H1 (cell line): Measurements from ENCODE around the gene ITLN1. TPM values are rescaled to one million over a fixed set of nuclear protein-coding genes. Genes with fewer than 3 reads are reported as not detected.

ENCODE experiments used
- CTCF ChIA-PET: fragments of 300-600 bp; sonication (Branson Sonifier 250); formaldehyde crosslinking; loops from one replicate; lab custom pipeline; 2021; ENCODE audit not compliant: partially characterized antibody; lab: Charles Lee
- POLR2A ChIA-PET: fragments of 300-600 bp; sonication (Branson Sonifier 250); formaldehyde crosslinking; loops from one replicate; lab custom pipeline; 2021; ENCODE audit warnings: inconsistent platforms; ENCODE audit not compliant: partially characterized antibody; lab: Charles Lee
- DNase-seq, 2 experiments: peaks; one replicate each; pipeline versions ENCODE4 v3.0.0 to v3.0.0-alpha.2; 2010 to 2022; ENCODE audit warnings: low spot score in 2 of 2, low read depth in 1 of 2, mixed read lengths in 1 of 2
- FAIRE-seq: peaks from 2 replicates; lab custom pipeline; 2011; peaks lifted over from hg19 to GRCh38; lab: Jason Lieb, UNC
- H2AFZ ChIP-seq: 2 replicates; pipeline ENCODE4 v1.8.1; 2012; ENCODE audit warnings: low read length, inconsistent platforms
- H2AK5ac ChIP-seq: 2 replicates; pipeline ENCODE4 v1.6.1; 2013; ENCODE audit warnings: low read depth, low read length
- H2BK120ac ChIP-seq: replicated peaks from 2 replicates; pipeline ENCODE3; 2013; ENCODE audit warnings: low read depth, low read length, inconsistent platforms
- H2BK12ac ChIP-seq: 2 replicates; pipeline ENCODE4 v1.6.1; 2013; ENCODE audit warnings: low read depth, low read length
- H2BK15ac ChIP-seq: 2 replicates; pipeline ENCODE4 v1.6.1; 2013; ENCODE audit warnings: low read length
- H2BK20ac ChIP-seq: 2 replicates; pipeline ENCODE4 v1.6.1; 2013; ENCODE audit warnings: low read length
- H2BK5ac ChIP-seq: 2 replicates; pipeline ENCODE4 v1.6.1; 2013; ENCODE audit warnings: low read depth, low read length
- H3K14ac ChIP-seq: 2 replicates; pipeline ENCODE4 v1.6.1; 2013; ENCODE audit warnings: inconsistent platforms; ENCODE audit not compliant: insufficient read length
- H3K18ac ChIP-seq: 2 replicates; pipeline ENCODE4 v1.6.1; 2013; ENCODE audit warnings: low read length; ENCODE audit errors: extremely low read depth
- H3K23ac ChIP-seq: 2 replicates; pipeline ENCODE4 v1.6.1; 2013; ENCODE audit warnings: inconsistent platforms; ENCODE audit not compliant: insufficient read length
- H3K23me2 ChIP-seq: 2 replicates; pipeline ENCODE4 v1.6.1; 2013; ENCODE audit warnings: low read depth, low read length
- H3K27ac ChIP-seq: 2 replicates; pipeline ENCODE4 v1.6.1; 2011; ENCODE audit warnings: low read depth, low read length, inconsistent platforms
- H3K27me3 ChIP-seq, 4 experiments: replicated peaks in 1 of 4; 1 replicate in 1 of 4; 2 replicates in 3 of 4; pipeline versions ENCODE4 v1.6.1 to v1.8.1; 2011 to 2013; ENCODE audit warnings: low read length in 3 of 4, mild to moderate bottlenecking in 3 of 4, inconsistent platforms in 2 of 4, mixed read lengths in 2 of 4, moderate library complexity in 1 of 4; ENCODE audit not compliant: control insufficient read depth in 3 of 4, insufficient read depth in 3 of 4; ENCODE audit errors: extremely low read depth in 1 of 4
- H3K36me3 ChIP-seq, 4 experiments: 2 replicates each; pipeline versions ENCODE4 v1.6.1 to v1.8.1; 2011 to 2013; ENCODE audit warnings: mild to moderate bottlenecking in 4 of 4, low read length in 3 of 4, moderate library complexity in 2 of 4, control low read depth in 1 of 4, inconsistent platforms in 1 of 4; ENCODE audit not compliant: insufficient read depth in 4 of 4, control insufficient read depth in 2 of 4
- H3K4ac ChIP-seq: replicated peaks from 2 replicates; pipeline ENCODE3; 2013; ENCODE audit warnings: low read length, low read depth, mixed read lengths, inconsistent platforms; ENCODE audit not compliant: insufficient read length
- H3K4me1 ChIP-seq, 4 experiments: replicated peaks in 1 of 4; 1 replicate in 1 of 4; 2 replicates in 3 of 4; pipeline versions ENCODE4 v1.6.1 to v1.8.1; 2011 to 2013; ENCODE audit warnings: low read length in 3 of 4, inconsistent platforms in 2 of 4, mixed read lengths in 1 of 4; ENCODE audit not compliant: insufficient read depth in 4 of 4, control insufficient read depth in 3 of 4
- H3K4me2 ChIP-seq, 2 experiments: 2 replicates each; pipeline versions ENCODE4 v1.6.1 to v1.8.1; 2011 to 2013; ENCODE audit warnings: low read depth in 2 of 2, low read length in 2 of 2, control low read depth in 1 of 2, inconsistent platforms in 1 of 2, mild to moderate bottlenecking in 1 of 2; ENCODE audit not compliant: insufficient read depth in 1 of 2
- H3K4me3 ChIP-seq, 4 experiments: fragments of 200-600, 300-600 bp in 1 of 4; sonication (generic), shearing (Covaris generic), sonication (Bioruptor Twin) in 1 of 4; 2 replicates each; pipeline versions ENCODE4 v1.5.1 to v1.8.1; 2011 to 2016; ENCODE audit warnings: low read length in 4 of 4, low read depth in 3 of 4, control low read depth in 2 of 4, inconsistent platforms in 2 of 4, mild to moderate bottlenecking in 2 of 4, mixed read lengths in 1 of 4, moderate library complexity in 1 of 4; ENCODE audit not compliant: insufficient read depth in 2 of 4; ENCODE audit errors: extremely low read depth in 1 of 4
- H3K56ac ChIP-seq: replicated peaks from 2 replicates; pipeline ENCODE3; 2013; ENCODE audit warnings: low read depth, mild to moderate bottlenecking, mixed read lengths, low read length, inconsistent platforms; ENCODE audit not compliant: insufficient read length
- H3K79me1 ChIP-seq: 2 replicates; pipeline ENCODE4 v1.6.1; 2013; ENCODE audit warnings: low read depth, low read length, control low read depth
- H3K79me2 ChIP-seq, 2 experiments: 2 replicates each; pipeline versions ENCODE4 v1.6.1 to v1.8.1; 2012 to 2013; ENCODE audit warnings: low read length in 2 of 2, mild to moderate bottlenecking in 2 of 2, inconsistent platforms in 1 of 2; ENCODE audit not compliant: insufficient read depth in 2 of 2, control insufficient read depth in 1 of 2
- H3K9ac ChIP-seq, 4 experiments: replicated peaks in 1 of 4; 1 replicate in 1 of 4; 2 replicates in 3 of 4; pipeline versions ENCODE4 v1.6.1 to v1.8.1; 2011 to 2013; ENCODE audit warnings: low read depth in 3 of 4, low read length in 3 of 4, control low read depth in 2 of 4, mild to moderate bottlenecking in 2 of 4, moderate library complexity in 2 of 4, inconsistent platforms in 1 of 4; ENCODE audit errors: extremely low read depth in 1 of 4
- H3K9me3 ChIP-seq, 2 experiments: 2 replicates each; pipeline versions ENCODE4 v1.6.1 to v1.8.1; 2012 to 2013; ENCODE audit warnings: mild to moderate bottlenecking in 2 of 2, moderate library complexity in 2 of 2, control low read depth in 1 of 2, inconsistent platforms in 1 of 2, low read depth in 1 of 2, low read length in 1 of 2, mixed read lengths in 1 of 2; ENCODE audit not compliant: insufficient read depth in 2 of 2
- H4K20me1 ChIP-seq, 2 experiments: replicated peaks in 1 of 2; 2 replicates each; pipeline versions ENCODE3 to v1.8.1; 2011 to 2013; ENCODE audit warnings: inconsistent platforms in 2 of 2, low read length in 2 of 2, mild to moderate bottlenecking in 1 of 2; ENCODE audit not compliant: insufficient read depth in 2 of 2, control insufficient read depth in 1 of 2
- H4K5ac ChIP-seq: 2 replicates; pipeline ENCODE4 v1.6.1; 2013; ENCODE audit warnings: low read length, low read depth, mixed read lengths, inconsistent platforms; ENCODE audit not compliant: insufficient read length
- H4K8ac ChIP-seq: 2 replicates; pipeline ENCODE4 v1.8.0; 2013; ENCODE audit warnings: mild to moderate bottlenecking, moderate library complexity, low read length, inconsistent platforms; ENCODE audit not compliant: insufficient read depth; ENCODE audit errors: extremely low read depth
- H4K91ac ChIP-seq: replicated peaks from 2 replicates; pipeline ENCODE3; 2013; ENCODE audit warnings: low read length, mixed read lengths, inconsistent platforms; ENCODE audit not compliant: insufficient read length
- ATF3 ChIP-seq: IDR thresholded peaks from 2 replicates; pipeline ENCODE4 v1.6.1; 2011; ENCODE audit warnings: low read depth, mild to moderate bottlenecking, low read length; ENCODE audit not compliant: insufficient read depth
- HDAC2 ChIP-seq, 2 experiments: fragments of 300-600 bp in 1 of 2; sonication (generic) in 1 of 2; IDR thresholded peaks; 2 replicates each; pipeline ENCODE4 v1.6.1; 2011 to 2012; ENCODE audit warnings: low read depth in 2 of 2, low read length in 2 of 2, mild to moderate bottlenecking in 2 of 2, moderate library complexity in 2 of 2, borderline replicate concordance in 1 of 2, inconsistent platforms in 1 of 2
- JUN ChIP-seq: IDR thresholded peaks from 2 replicates; pipeline ENCODE4 v1.6.1; 2011; ENCODE audit warnings: low read depth, mild to moderate bottlenecking, improper control_type of control experiment, low read length
- KDM1A ChIP-seq: fragments of 200-600, 300-600 bp; sonication (generic); IDR thresholded peaks from 2 replicates; pipeline ENCODE4 v1.7.1; 2016; ENCODE audit warnings: mild to moderate bottlenecking, low read length, borderline replicate concordance
- KDM5A ChIP-seq: fragments of 200-600 bp; IDR thresholded peaks from 2 replicates; pipeline ENCODE4 v1.7.1; 2012; ENCODE audit warnings: mild to moderate bottlenecking, low read length, inconsistent platforms, mixed read lengths
- MAX ChIP-seq: IDR thresholded peaks from 2 replicates; pipeline ENCODE4 v1.6.1; 2012; ENCODE audit warnings: inconsistent platforms
- NRF1 ChIP-seq: IDR thresholded peaks from 2 replicates; pipeline ENCODE4 v1.6.1; 2011; ENCODE audit warnings: mild to moderate bottlenecking, low read depth, low read length, improper control_type of control experiment
- SIN3A ChIP-seq, 2 experiments: IDR thresholded peaks in 1 of 2; conservative IDR thresholded peaks in 1 of 2; 2 replicates each; pipeline ENCODE4 v1.6.1; 2011 to 2012; ENCODE audit warnings: low read length in 2 of 2, improper control_type of control experiment in 1 of 2, low read depth in 1 of 2, mild to moderate bottlenecking in 1 of 2
- TAF1 ChIP-seq: IDR thresholded peaks from 2 replicates; pipeline ENCODE4 v1.6.1; 2011; ENCODE audit warnings: mild to moderate bottlenecking, low read depth, low read length
- TEAD4 ChIP-seq: IDR thresholded peaks from 2 replicates; pipeline ENCODE4 v1.6.1; 2012; ENCODE audit warnings: low read depth, low read length, inconsistent platforms, mixed read lengths
- USF2 ChIP-seq: IDR thresholded peaks from 2 replicates; pipeline ENCODE4 v1.6.1; 2011; ENCODE audit warnings: low read length, improper control_type of control experiment
- WGBS, 2 experiments: shearing (Covaris generic) in 1 of 2; methylation state at CpG; one replicate each; pipeline versions ENCODE4 v1.1.6 to v1.1.7; 2013 to 2015; ENCODE audit warnings: low lambda C conversion rate in 2 of 2, mixed read lengths in 2 of 2, inconsistent platforms in 1 of 2, low coverage in 1 of 2, missing lambda C conversion rate in 1 of 2; ENCODE audit not compliant: insufficient replicate concordance in 2 of 2, insufficient coverage in 1 of 2, insufficient read length in 1 of 2; ENCODE audit errors: extremely low coverage in 1 of 2, missing lambda C conversion rate in 1 of 2; 5-methylcytosine and 5-hydroxymethylcytosine counted together
- polyA plus RNA-seq, 7 experiments: library from polyadenylated mRNA; depleted of rRNA in 3 of 7; stranded (reverse) in 5 of 7; unstranded in 2 of 7; fragments of >200 nt in 5 of 7; fragments of 200-250 nt in 2 of 7; gene quantifications; 1 replicate in 5 of 7; 2 replicates in 1 of 7; 4 replicates in 1 of 7; pipeline versions ENCODE4 v1.2.1 to v1.2.3, GENCODE V29; 2011 to 2013; ENCODE audit warnings: missing spikeins in 2 of 7, mixed read lengths in 2 of 7
- total RNA-seq: library from RNA; stranded (reverse); fragmentation: NEBNext Ultra II Directional; extraction: Animal tissue kit (Norgen Biotek cat#: 25700); gene quantifications from 2 replicates; pipeline ENCODE4 v1.2.1, GENCODE V29; 2021

The ITLN1 gene
- total and polyA plus RNA-seq, 2 of the 8 experiments (the other 6 are each of a cell fraction or from before 2014, with no cell fraction given): not detected

- Histone ChIP-seq H2AFZ (no peak overlapping the region), H3K4me3 (no peak overlapping the region)
- FAIRE-seq: no peak
- TF ChIP-seq HDAC2 (IDR thresholded peaks at IDR 0.05; ENCODE audit: borderline replicate concordance in 1 of 2, low read depth in 2 of 2, low read length in 2 of 2) (no peak), JUN (no peak), USF2 (no peak), NRF1 (no peak), TAF1 (no peak), KDM1A (no peak), SIN3A (conservative IDR thresholded peaks at IDR 0.05 in 1 of 2, IDR thresholded peaks at IDR 0.05 in 1 of 2; ENCODE audit: low read depth in 1 of 2, low read length in 2 of 2) (no peak), MAX (no peak), ATF3 (no peak), TEAD4 (no peak), KDM5A (no peak)
Measured at GRCh38 chr1:160835751-160836150, 49.2 kb downstream of the ITLN1 start.

More at GRCh38 chr1:160835751-160836150, 49.2 kb downstream of the ITLN1 start:
- no peak overlapping the region for H4K91ac ChIP-seq
- H3K23ac ChIP-seq: no peak overlapping the region
- H3K27ac ChIP-seq: no peak overlapping the region
- H3K9me3 ChIP-seq: no peaks in the 10 kb centered on the region
- no peak overlapping the region for H3K56ac ChIP-seq
- H2BK12ac ChIP-seq: no peak overlapping the region
- H3K4ac ChIP-seq: no peak overlapping the region
- no peak overlapping the region for H2BK120ac ChIP-seq
- H3K79me2 ChIP-seq: no peaks in the 10 kb centered on the region
- no peak overlapping the region for H3K9ac ChIP-seq
- WGBS, 2 experiments: 81% methylated on average over 3 of the region's 3 CpGs; no CpG with 5 or more reads in 1 of the 2 experiments
- H2BK15ac ChIP-seq: no peak overlapping the region
- no peaks in the 10 kb centered on the region for H4K20me1 ChIP-seq
- peaks cover 0 to 3% (median 0%) of the 10 kb centered on the region in 4 experiments; a peak in 2 of 7 replicates for H3K4me1 ChIP-seq
- peak overlapping the region; percentile 10; the same call in 1 of the 2 replicates for H2BK20ac ChIP-seq
- no peaks in the 10 kb centered on the region for H3K27me3 ChIP-seq
- H3K36me3 ChIP-seq: no peaks in the 10 kb centered on the region
- no peak overlapping the region for H2AK5ac ChIP-seq
- H4K5ac ChIP-seq: no peak overlapping the region
- no peak overlapping the region for H3K14ac ChIP-seq
- H3K79me1 ChIP-seq: no peaks in the 10 kb centered on the region
- no peak overlapping the region for H3K18ac ChIP-seq
- CTCF ChIA-PET: interaction anchor here (0.6 to 13.0 kb wide), 39 partner anchors 7 to 305 kb away, joined by 3 to 219 read pairs (median 4); partner anchors contain the start of genes CD244, ITLN1, ITLN2 and LY9
- POLR2A ChIA-PET: no interaction called here
- no peaks in the 10 kb centered on the region for H3K23me2 ChIP-seq
- no peak overlapping the region for H3K4me2 ChIP-seq
- no peak overlapping the region for H2BK5ac ChIP-seq
- H4K8ac ChIP-seq: no peak overlapping the region
- DNase-seq: no peak
